GM20000 (cell line): ENCODE measurements around the gene A3GALT2.
"Not testable (repeated sequence)": the region's sequence is repeated elsewhere in the genome, so short reads cannot be mapped to it uniquely, and the experiment has no call there.

Experiments used
- DNase-seq: peaks from one replicate; pipeline ENCODE4 v3.0.0; 2012; ENCODE audit warnings: low spot score
- TF ChIP-seq, protein P1 (sequence below): IDR thresholded peaks from 2 replicates; pipeline ENCODE4 v1.5.1; 2012; ENCODE audit warnings: mild to moderate bottlenecking, control low read depth; ENCODE audit errors: extremely low read depth, missing control alignments

A3GALT2 gene

DNA sequence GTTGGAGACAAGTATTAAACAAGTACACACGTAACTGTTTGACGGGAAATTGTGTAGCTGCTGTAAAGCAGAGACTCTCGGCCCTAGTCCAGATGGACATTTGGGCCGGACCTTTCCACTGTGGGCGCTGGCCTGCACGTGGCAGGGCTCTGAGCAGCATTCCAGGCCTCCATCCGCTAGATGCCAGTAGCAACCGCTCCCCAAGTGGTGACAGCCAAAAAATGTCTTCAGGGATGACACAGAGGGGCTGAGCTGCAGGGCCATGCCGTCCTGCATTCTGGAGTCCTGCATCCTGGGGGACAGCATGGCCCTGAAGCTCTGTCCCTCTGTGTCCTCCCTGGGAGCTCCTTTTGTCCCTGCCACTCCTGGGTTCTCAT, 24.8 kb downstream of the A3GALT2 start:
- no peak for DNase-seq
- TF ChIP-seq, protein P1, sequence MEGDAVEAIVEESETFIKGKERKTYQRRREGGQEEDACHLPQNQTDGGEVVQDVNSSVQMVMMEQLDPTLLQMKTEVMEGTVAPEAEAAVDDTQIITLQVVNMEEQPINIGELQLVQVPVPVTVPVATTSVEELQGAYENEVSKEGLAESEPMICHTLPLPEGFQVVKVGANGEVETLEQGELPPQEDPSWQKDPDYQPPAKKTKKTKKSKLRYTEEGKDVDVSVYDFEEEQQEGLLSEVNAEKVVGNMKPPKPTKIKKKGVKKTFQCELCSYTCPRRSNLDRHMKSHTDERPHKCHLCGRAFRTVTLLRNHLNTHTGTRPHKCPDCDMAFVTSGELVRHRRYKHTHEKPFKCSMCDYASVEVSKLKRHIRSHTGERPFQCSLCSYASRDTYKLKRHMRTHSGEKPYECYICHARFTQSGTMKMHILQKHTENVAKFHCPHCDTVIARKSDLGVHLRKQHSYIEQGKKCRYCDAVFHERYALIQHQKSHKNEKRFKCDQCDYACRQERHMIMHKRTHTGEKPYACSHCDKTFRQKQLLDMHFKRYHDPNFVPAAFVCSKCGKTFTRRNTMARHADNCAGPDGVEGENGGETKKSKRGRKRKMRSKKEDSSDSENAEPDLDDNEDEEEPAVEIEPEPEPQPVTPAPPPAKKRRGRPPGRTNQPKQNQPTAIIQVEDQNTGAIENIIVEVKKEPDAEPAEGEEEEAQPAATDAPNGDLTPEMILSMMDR: no peak

DNA sequence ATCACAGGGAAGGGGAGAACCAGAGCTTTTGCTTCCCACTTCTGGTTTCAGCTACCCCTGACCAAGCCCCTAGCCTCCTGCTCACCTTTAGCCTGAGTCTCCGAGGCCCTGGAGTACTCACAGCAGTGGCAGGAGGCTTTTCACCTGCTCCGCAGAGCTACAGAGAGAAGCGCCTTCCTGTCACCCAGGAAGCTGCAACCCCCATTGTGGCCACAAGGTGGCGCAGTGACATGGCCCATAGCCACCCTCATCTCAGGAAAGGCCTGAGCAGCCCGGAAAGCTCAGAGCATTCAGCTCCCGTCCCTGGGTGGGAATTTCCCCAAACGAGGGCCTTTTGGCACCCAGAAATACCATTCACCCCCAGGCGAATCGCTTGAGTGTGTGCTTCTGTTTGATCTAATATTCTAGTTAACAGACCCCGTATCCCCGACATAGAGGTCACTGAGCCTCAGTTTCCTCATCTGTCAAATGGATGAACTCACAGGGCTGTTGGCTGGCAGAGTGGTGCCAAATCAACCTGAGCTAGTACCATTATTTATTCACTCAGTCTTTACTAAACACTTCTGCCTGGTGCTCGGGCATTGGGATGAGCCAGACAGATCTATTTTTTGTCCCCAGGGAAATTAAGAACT, 25.3 kb downstream of the A3GALT2 start:
- peak; percentile 89 for DNase-seq
- TF ChIP-seq, protein P1: peak; percentile 79

DNA sequence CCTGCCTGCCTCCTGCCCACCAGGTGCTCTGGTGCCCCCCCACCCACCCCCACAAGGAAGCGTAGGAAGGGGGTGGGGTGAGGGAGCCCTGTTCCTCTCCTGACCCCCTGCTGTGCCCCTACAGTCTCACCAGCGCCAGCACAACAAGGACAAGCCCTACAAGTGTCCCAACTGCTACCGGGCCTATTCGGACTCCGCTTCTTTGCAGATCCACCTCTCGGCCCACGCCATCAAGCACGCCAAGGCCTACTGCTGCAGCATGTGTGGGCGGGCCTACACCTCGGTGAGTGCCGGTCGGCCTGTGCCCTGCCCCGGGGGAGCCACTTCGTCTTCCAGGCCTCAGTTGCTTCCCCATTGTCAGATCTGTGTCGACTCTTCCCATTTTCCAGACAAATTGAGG, 25.9 kb downstream of the A3GALT2 start:
- no peak for DNase-seq
- TF ChIP-seq, protein P1: no peak

DNA sequence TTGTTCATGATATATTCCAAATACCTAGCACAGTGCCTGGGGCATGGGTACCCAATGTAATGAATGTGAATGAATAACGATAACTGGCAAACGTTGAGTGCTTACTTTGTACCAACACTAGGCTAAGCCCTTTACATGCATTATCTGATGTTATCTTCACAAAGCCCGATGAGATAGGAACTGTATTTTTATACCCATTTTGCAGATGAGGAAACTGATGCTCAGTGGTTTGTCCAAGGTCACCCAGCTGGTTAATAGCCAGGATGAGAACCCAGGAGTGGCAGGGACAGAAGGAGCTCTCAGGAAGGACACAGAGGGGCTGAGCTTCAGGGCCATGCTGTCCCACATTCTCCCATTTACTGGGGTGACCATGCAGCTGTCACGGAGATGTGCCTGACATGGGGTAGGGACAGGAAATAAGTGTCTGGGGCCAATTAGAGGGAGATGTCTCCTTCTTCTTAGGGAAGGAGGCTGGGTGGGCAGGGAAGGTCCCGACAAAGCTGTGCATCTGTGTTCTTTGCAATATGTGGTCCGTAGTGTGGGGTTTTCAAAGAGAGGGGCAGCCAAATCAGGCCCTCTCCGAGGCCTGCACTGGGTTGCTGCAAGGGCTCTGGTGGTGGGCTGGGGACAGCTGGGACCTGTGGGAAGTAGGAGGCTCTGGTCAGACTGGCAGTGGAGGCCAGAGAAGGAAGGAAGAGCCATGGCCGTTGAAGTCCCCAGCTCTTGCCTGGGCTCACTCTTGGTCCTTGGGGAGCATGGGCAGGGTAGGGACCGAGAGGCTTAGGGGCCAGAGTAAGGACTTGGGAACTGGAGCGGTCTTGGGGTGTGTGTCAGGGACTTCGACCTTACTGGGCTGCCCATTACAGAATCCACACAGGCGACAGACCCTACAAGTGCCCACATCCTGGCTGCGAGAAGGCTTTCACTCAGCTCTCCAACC, 26.6 kb downstream of the A3GALT2 start:
- TF ChIP-seq, protein P1: no peak
- DNase-seq: no peak

DNA sequence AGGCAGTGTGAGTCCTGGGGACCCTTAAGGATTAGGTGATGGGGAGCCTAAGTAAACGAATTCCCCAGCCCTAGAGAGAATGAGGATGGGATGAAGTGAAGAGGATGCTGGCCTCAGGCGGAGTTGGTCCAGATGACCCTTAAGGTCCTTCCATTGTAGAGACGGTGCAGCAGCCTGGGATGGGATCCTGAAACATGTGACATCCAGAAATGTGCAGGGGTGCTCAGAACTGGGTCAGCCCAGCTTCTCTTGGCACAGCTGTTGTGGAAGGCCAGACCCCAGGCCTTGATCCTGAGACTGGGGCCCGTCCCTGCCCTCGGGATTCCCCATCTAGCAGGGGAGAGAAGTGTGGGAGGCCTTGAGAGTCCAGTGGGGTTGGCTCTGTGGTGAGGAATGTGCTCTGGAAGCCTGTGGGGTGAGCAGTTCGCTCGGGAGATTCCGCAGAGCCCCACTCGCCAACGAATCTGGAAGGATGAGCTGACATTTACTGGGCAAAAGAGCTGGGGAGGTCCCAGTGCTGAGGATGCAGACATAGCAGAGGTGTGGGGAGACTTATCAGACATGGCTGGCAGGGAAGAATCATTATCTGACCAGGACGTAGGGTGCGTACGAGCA, 28.1 kb downstream of the A3GALT2 start:
- DNase-seq: no peak
- TF ChIP-seq, protein P1: no peak

DNA sequence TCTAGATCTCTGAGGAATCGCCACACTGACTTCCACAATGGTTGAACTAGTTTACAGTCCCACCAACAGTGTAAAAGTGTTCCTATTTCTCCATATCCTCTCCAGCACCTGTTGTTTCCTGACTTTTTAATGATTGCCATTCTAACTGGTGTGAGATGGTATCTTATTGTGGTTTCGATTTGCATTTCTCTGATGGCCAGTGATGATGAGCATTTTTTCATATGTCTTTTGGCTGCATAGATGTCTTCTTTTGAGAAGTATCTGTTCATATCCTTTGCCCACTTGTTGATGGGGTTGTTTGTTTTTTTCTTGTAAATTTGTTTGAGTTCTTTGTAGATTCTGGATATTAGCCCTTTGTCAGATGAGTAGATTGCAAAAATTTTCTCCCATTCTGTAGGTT, 30.3 kb downstream of the A3GALT2 start:
- not testable (repeated sequence) for DNase-seq

DNA sequence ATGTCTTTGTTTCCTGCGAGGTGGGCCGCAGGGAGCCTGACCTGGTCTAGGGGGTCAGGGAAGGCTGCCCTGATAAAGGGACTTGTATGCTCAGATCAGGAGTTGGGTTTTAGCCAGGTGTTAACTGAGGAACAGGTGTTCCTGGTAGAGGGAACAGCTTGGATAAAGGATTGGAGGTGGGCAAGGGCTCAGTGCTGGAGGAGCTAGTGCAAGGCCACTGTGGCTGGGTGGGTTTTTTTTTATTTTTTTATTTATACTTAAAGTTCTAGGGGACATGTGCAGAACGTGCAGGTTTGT, 31.1 kb downstream of the A3GALT2 start:
- TF ChIP-seq, protein P1: no peak
- DNase-seq: no peak
